HepG2 (cell line): ENCODE results near the gene OSBPL2. TPM values are rescaled to one million over a fixed set of nuclear protein-coding genes. Genes with fewer than 3 reads are reported as not detected.

Source experiments
- ARID5B ChIP-seq: IDR thresholded peaks from 2 replicates; pipeline ENCODE4 v1.4.0; 2020; ENCODE audit warnings: mild to moderate bottlenecking, missing genetic modification reagents
- BRD4 ChIP-seq: sonication (generic); formaldehyde crosslinking; IDR thresholded peaks from 2 replicates; pipeline ENCODE4 v1.4.0; 2020; ENCODE audit warnings: missing genetic modification reagents
- BRF2 ChIP-seq: sonication (generic); formaldehyde crosslinking; IDR thresholded peaks from 2 replicates; pipeline ENCODE4 v1.8.1; 2022; ENCODE audit warnings: mild to moderate bottlenecking, missing genetic modification reagents
- CENPT ChIP-seq: sonication (generic); formaldehyde crosslinking; IDR thresholded peaks from 2 replicates; pipeline ENCODE4 v1.8.0; 2022; ENCODE audit warnings: low read depth, mild to moderate bottlenecking, moderate library complexity, missing genetic modification reagents
- EP300 ChIP-seq, 3 experiments: sonication (generic) in 1 of 3; formaldehyde crosslinking in 1 of 3; IDR thresholded peaks; 2 replicates each; pipeline versions ENCODE4 v1.5.1 to v1.6.1; 2011 to 2020; ENCODE audit warnings: low read depth in 2 of 3, low read length in 2 of 3, borderline replicate concordance in 1 of 3, improper control_type of control experiment in 1 of 3, mild to moderate bottlenecking in 1 of 3, missing genetic modification reagents in 1 of 3, moderate library complexity in 1 of 3
- KLF11 ChIP-seq: IDR thresholded peaks from 2 replicates; pipeline ENCODE4 v1.6.1; 2016; ENCODE audit warnings: missing compliant biosample characterization
- MLLT10 ChIP-seq: sonication (generic); formaldehyde crosslinking; IDR thresholded peaks from 2 replicates; pipeline ENCODE4 v1.4.0; 2020; ENCODE audit warnings: missing genetic modification reagents
- MTA1 ChIP-seq: sonication (generic); formaldehyde crosslinking; IDR thresholded peaks from 2 replicates; pipeline ENCODE4 v1.4.0; 2020; ENCODE audit warnings: missing genetic modification reagents, mild to moderate bottlenecking, borderline replicate concordance
- NFE2L1 ChIP-seq: sonication (generic); formaldehyde crosslinking; IDR thresholded peaks from 2 replicates; pipeline ENCODE4 v1.4.0; 2020; ENCODE audit warnings: missing genetic modification reagents, mild to moderate bottlenecking, borderline replicate concordance
- RFX3 ChIP-seq: IDR thresholded peaks from 2 replicates; pipeline ENCODE4 v1.6.1; 2016; ENCODE audit warnings: missing biosample characterization, missing genetic modification reagents
- TBX2 ChIP-seq: sonication (generic); formaldehyde crosslinking; IDR thresholded peaks from 2 replicates; pipeline ENCODE4 v1.5.0; 2020; ENCODE audit warnings: missing genetic modification reagents, mild to moderate bottlenecking, borderline replicate concordance
- TCF12 ChIP-seq, 2 experiments: fragments of 450-650 bp in 1 of 2; sonication (generic) in 1 of 2; formaldehyde crosslinking in 1 of 2; IDR thresholded peaks; 2 replicates each; pipeline versions ENCODE4 v1.6.1 to v1.8.0; 2017 to 2022; ENCODE audit warnings: antibody characterized with exemption in 1 of 2, mild to moderate bottlenecking in 1 of 2, missing genetic modification reagents in 1 of 2, moderate library complexity in 1 of 2
- ZBTB3 ChIP-seq: sonication (generic); formaldehyde crosslinking; IDR thresholded peaks from 2 replicates; pipeline ENCODE4 v1.4.0; 2020; ENCODE audit warnings: low read depth, mild to moderate bottlenecking, moderate library complexity, missing genetic modification reagents, borderline replicate concordance
- ZMYM4 ChIP-seq: sonication (generic); formaldehyde crosslinking; IDR thresholded peaks from 2 replicates; pipeline ENCODE4 v1.8.1; 2023; ENCODE audit warnings: mild to moderate bottlenecking, missing genetic modification reagents
- ZNF224 ChIP-seq: sonication (generic); formaldehyde crosslinking; IDR thresholded peaks from 2 replicates; pipeline ENCODE4 v1.5.0; 2020; ENCODE audit warnings: mild to moderate bottlenecking, missing genetic modification reagents
- ZNF530 ChIP-seq: sonication (generic); formaldehyde crosslinking; IDR thresholded peaks from 2 replicates; pipeline ENCODE4 v1.5.0; 2020; ENCODE audit warnings: low read depth, mild to moderate bottlenecking, missing genetic modification reagents
- ZNF639 ChIP-seq: conservative IDR thresholded peaks from 2 replicates; pipeline ENCODE4 v1.6.1; 2018; ENCODE audit warnings: missing genetic modification reagents
- ZNF644 ChIP-seq: IDR thresholded peaks from 2 replicates; pipeline ENCODE4 v1.6.1; 2016; ENCODE audit warnings: low read depth
- ZNF670 ChIP-seq: sonication (generic); formaldehyde crosslinking; IDR thresholded peaks from 2 replicates; pipeline ENCODE4 v1.8.0; 2022; ENCODE audit warnings: mild to moderate bottlenecking, missing genetic modification reagents, borderline replicate concordance
- ZNF777 ChIP-seq: sonication (generic); formaldehyde crosslinking; IDR thresholded peaks from 2 replicates; pipeline ENCODE4 v1.4.0; 2020; ENCODE audit warnings: missing genetic modification reagents
- polyA plus RNA-seq, 8 experiments: library from polyadenylated mRNA; depleted of rRNA in 3 of 8; stranded (reverse) in 7 of 8; unstranded in 1 of 8; fragments of >200 nt; fragmentation: Illumina TruSeq in 4 of 8; extraction: Trizol in 4 of 8; gene quantifications; 2 replicates each; pipeline versions ENCODE4 v1.2.1 to v1.2.3, GENCODE V29; 2011 to 2016; ENCODE audit warnings: low read depth in 4 of 8, missing spikeins in 1 of 8, mixed read lengths in 1 of 8; ENCODE audit not compliant: insufficient read depth in 1 of 8
- total RNA-seq, 5 experiments: library from RNA; depleted of rRNA; stranded (reverse); fragments of >200 nt; fragmentation: Illumina TruSeq; extraction: Trizol; gene quantifications; 2 replicates each; pipeline ENCODE4 v1.2.3, GENCODE V29; 2016; ENCODE audit warnings: low read depth in 1 of 5

Gene OSBPL2
- total and polyA plus RNA-seq, 2 of the 13 experiments (the other 11 are each of a cell fraction or from before 2014, with no cell fraction given): 18.5 to 37.4 TPM

DNA sequence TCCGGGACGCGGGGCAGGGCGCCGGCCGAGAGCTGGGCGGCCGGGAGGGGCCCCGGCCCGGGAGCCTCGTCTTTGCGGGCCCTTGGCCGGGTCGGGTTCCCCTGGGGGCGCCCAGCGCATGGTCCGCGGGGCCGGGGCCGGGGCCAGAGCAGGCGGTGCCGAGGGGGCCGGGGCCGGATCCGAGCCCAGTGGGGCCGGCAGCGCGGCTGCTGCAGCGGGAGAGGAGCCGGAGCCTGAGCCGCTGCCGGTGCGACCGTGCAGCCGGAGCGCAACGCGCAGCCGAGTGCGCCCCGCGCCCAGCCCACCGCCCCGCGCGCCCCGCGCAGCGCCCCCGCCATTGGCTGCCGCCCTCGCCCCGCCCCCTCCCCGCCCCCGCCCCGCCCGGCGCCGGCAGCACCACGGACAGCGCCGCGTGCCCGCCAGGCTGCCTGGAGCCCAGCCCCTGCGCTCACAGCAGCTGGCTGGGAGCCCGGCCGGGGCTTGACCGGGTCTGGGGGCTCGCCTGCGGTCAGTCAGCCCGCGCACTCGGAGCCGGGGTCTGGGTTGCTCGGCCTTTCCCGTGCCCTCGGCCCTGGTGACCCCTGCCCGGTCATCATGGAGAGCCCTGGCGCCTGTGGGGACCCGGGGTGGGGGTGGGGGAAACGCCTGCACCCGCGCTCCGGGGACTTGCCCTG, 18.2 kb upstream of the OSBPL2 start, which contains the start of gene HRH3 (continued):
- TF ChIP-seq ZNF639 (CRISPR knock-in tag) (peak; percentile 67; the same call in 1 of the 2 replicates), ZMYM4 (CRISPR knock-in tag) (no peak), ZNF777 (CRISPR knock-in tag) (peak; percentile 53), CENPT (no peak), ARID5B (CRISPR knock-in tag) (peak; percentile 33; the same call in 1 of the 2 replicates), MLLT10 (no peak), ZNF670 (no peak; the same call in 1 of the 2 replicates), KLF11 (CRISPR knock-in tag) (no peak), NFE2L1 (no peak), MTA1 (CRISPR knock-in tag) (0 out of 2 replicates have a peak, but pooled peaks have one; percentile 33), EP300 (IDR thresholded peaks at IDR 0.05; ENCODE audit: low read depth in 2 of 2, low read length in 2 of 2) (no peak), EP300 (CRISPR knock-in tag; IDR thresholded peaks at IDR 0.05; ENCODE audit: borderline replicate concordance) (no peak), TBX2 (CRISPR knock-in tag) (peak; percentile 52; the same call in 1 of the 2 replicates), BRD4 (CRISPR knock-in tag) (no peak), BRF2 (CRISPR knock-in tag) (0 out of 2 replicates have a peak, but pooled peaks have one; percentile 31), ZNF644 (no peak), TCF12 (IDR thresholded peaks at IDR 0.05) (no peak), TCF12 (CRISPR knock-in tag; IDR thresholded peaks at IDR 0.05) (peak; percentile 79), ZBTB3 (CRISPR knock-in tag) (no peak), ZNF224 (CRISPR knock-in tag) (no peak; the same call in 1 of the 2 replicates), RFX3 (CRISPR knock-in tag) (no peak), ZNF530 (CRISPR knock-in tag) (no peak)
